GM06990 (cell line): ENCODE data around the gene IL17RA.

Experiments
- DNase-seq: peaks from one replicate; pipeline ENCODE4 v3.0.0-alpha.2; 2011; ENCODE audit not compliant: insufficient read length; ENCODE audit errors: extremely low read depth
- H3K27me3 ChIP-seq: replicated peaks from 2 replicates; pipeline ENCODE4 v1.6.0; 2011; ENCODE audit warnings: low read length; ENCODE audit not compliant: control insufficient read depth, insufficient read depth
- H3K36me3 ChIP-seq: 2 replicates; pipeline ENCODE4 v1.5.1; 2011; ENCODE audit warnings: low read length; ENCODE audit not compliant: control insufficient read depth, insufficient read depth
- H3K4me3 ChIP-seq: replicated peaks from 2 replicates; pipeline ENCODE4 v1.5.1; 2011; ENCODE audit warnings: low read depth, mild to moderate bottlenecking, control low read depth, low read length
- TF ChIP-seq, protein P1 (sequence below): IDR thresholded peaks from 2 replicates; pipeline ENCODE4 v1.5.1; 2011; ENCODE audit warnings: low read length, control low read depth, mild to moderate bottlenecking, inconsistent platforms; ENCODE audit not compliant: insufficient read depth, poor library complexity, severe bottlenecking

The IL17RA gene

GRCh38 chr22:17109113-17109865 is 24.5 kb downstream of the IL17RA start:
- TF ChIP-seq, protein P1, sequence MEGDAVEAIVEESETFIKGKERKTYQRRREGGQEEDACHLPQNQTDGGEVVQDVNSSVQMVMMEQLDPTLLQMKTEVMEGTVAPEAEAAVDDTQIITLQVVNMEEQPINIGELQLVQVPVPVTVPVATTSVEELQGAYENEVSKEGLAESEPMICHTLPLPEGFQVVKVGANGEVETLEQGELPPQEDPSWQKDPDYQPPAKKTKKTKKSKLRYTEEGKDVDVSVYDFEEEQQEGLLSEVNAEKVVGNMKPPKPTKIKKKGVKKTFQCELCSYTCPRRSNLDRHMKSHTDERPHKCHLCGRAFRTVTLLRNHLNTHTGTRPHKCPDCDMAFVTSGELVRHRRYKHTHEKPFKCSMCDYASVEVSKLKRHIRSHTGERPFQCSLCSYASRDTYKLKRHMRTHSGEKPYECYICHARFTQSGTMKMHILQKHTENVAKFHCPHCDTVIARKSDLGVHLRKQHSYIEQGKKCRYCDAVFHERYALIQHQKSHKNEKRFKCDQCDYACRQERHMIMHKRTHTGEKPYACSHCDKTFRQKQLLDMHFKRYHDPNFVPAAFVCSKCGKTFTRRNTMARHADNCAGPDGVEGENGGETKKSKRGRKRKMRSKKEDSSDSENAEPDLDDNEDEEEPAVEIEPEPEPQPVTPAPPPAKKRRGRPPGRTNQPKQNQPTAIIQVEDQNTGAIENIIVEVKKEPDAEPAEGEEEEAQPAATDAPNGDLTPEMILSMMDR: no peak

GRCh38 chr22:17109976-17110375 is 25.2 kb downstream of the IL17RA start:
- no peaks in the 10 kb centered on the region for H3K27me3 ChIP-seq
- H3K4me3 ChIP-seq: no peak overlapping the region
- no peak for DNase-seq
- TF ChIP-seq, protein P1: no peak
- H3K36me3 ChIP-seq: peaks cover 6% of the 10 kb centered on the region

More at GRCh38 chr22:17109113-17109865, 24.5 kb downstream of the IL17RA start:
- Histone ChIP-seq H3K4me3 (no peak overlapping the region), H3K36me3 (peaks cover 6% of the 10 kb centered on the region), H3K27me3 (no peaks in the 10 kb centered on the region)
- DNase-seq: no peak

DNA sequence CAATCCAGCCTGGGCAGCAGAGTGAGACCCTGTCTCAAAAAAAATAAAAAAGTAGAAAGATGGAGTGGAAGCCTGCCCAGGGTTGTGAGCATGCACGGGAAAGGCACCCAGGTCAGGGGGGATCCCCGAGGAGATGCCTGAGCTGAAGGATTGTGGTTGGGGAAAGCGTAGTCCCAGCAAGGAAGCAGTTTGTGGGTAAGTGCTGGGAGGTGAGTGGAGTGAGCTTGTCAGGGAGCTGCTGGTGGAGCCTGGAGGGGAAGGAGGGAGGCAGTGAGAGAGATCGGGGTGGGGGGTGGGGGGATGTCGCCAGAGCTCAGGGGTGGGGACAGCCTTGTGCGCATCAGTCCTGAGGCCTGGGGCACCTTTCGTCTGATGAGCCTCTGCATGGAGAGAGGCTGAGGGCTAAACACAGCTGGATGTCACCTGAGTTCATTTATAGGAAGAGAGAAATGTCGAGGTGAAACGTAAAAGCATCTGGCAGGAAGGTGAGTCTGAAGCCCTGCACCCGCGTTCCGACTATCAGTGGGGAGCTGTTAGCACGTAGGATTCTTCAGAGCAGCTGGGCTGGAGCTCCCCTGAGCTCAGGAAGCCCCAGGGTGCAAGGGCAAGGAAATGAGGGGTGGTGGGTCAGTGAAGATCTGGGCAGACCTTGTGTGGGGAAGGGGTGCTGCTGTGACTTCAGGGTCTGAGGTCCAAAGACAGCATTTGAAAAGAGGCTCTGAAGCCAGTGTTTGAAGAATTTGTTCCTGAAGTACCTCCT is 26.2 kb downstream of the IL17RA start:
- DNase-seq: no peak
- Histone ChIP-seq H3K4me3 (no peak overlapping the region), H3K27me3 (no peaks in the 10 kb centered on the region), H3K36me3 (peaks cover 6% of the 10 kb centered on the region)
- TF ChIP-seq, protein P1: no peak

- TF ChIP-seq, protein P1: no peak
- peaks cover 3% of the 10 kb centered on the region; the same call in 1 of the 2 replicates for H3K36me3 ChIP-seq
- no peak overlapping the region for H3K4me3 ChIP-seq
- no peak for DNase-seq
- no peaks in the 10 kb centered on the region for H3K27me3 ChIP-seq
Measured at GRCh38 chr22:17112491-17113042, 27.8 kb downstream of the IL17RA start.

DNA sequence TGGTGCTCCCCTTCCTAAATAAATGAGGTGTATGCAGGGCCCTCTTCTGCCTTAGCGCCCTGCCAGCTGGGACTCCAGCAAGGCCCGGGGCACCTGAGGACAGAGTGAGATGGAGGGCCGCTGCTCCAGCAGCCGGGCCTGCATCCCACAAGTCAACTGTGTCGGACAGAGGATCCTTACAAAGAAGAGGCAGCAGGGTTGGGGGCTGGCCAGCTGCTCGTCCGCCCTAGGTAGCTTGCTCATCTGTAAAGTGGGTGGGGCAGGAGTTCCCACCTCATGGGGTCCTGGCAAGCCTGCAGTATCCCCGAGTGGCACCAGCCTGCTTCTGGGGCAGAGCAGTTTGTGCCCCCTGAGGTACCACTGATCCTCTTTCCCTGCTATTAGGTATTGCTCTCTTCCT is 28.8 kb downstream of the IL17RA start:
- DNase-seq: no peak
- TF ChIP-seq, protein P1: no peak
- H3K4me3 ChIP-seq: no peak overlapping the region

More for the DNA sequence above, 28.8 kb downstream of the IL17RA start:
- Histone ChIP-seq H3K36me3 (no peaks in the 10 kb centered on the region; the same call in 1 of the 2 replicates), H3K27me3 (no peaks in the 10 kb centered on the region)
